Ovary (tissue), 3 donors: ENCODE results near the gene SH3PXD2A.

ENCODE experiments used
- EP300 ChIP-seq: sonication (generic); formaldehyde crosslinking; IDR thresholded peaks from one replicate; pipeline ENCODE4 v1.6.1; 2017; ENCODE audit warnings: antibody characterized with exemption
- POLR2A ChIP-seq: fragments of 450-650 bp; IDR thresholded peaks from one replicate; pipeline ENCODE4 v1.6.1; 2017; ENCODE audit warnings: antibody characterized with exemption, mild to moderate bottlenecking, moderate library complexity
- TF ChIP-seq, protein P1 (sequence below), 3 donors: fragments of 450-650 bp in 2 of 3; fragments of 200-600 bp in 1 of 3; IDR thresholded peaks; one replicate each; pipeline versions ENCODE4 v1.5.1 to v1.8.0; 2016 to 2022; ENCODE audit warnings: antibody characterized with exemption in 3 of 3, mild to moderate bottlenecking in 1 of 3
- donor health status: DM: no; HTN: no; CAD: no.

DNA sequence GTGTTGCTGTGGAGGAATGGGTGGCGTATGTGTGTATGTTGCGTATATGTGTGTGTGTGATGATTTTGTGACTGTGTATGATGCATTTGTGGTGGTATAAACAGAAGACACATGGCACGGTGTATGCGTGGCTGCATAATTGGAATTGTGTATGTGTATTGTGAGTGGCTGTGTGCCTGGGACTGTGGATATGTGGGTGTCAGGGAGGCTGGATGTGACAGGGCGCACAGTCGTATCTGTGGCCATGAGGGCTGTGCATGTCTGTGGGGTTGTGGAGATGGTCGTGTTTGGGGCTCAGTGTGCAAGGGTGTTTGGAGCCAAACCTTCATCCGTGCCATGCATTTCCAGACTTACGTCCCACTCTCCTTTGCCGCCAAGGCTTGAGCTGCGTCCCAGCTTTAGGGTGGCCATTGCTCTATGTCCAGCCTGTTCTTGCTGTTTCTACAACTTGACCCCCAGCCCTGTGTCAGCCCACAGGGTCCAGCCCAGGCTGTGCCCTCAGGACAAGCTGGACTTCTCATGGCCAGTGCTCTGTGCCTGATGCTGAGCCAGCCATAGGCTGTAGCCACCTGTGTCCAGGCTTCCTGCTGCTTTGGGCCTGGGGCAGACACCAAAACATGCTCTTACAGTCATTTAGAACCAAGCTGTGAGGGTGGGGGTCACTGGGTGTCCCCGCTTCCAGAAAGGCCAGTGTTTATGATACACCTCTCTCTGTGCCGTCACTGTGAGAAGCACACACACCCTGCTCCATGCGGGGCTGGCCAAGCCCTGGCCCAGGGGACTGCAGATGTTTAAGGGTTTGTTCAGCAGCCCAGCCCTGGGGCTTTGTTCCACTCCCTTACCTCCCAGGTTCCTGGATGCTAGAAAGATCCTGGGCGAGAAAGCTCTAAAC lies 234.2 kb downstream of the SH3PXD2A start:
- TF ChIP-seq POLR2A (no peak), EP300 (no peak)
- TF ChIP-seq, protein P1, sequence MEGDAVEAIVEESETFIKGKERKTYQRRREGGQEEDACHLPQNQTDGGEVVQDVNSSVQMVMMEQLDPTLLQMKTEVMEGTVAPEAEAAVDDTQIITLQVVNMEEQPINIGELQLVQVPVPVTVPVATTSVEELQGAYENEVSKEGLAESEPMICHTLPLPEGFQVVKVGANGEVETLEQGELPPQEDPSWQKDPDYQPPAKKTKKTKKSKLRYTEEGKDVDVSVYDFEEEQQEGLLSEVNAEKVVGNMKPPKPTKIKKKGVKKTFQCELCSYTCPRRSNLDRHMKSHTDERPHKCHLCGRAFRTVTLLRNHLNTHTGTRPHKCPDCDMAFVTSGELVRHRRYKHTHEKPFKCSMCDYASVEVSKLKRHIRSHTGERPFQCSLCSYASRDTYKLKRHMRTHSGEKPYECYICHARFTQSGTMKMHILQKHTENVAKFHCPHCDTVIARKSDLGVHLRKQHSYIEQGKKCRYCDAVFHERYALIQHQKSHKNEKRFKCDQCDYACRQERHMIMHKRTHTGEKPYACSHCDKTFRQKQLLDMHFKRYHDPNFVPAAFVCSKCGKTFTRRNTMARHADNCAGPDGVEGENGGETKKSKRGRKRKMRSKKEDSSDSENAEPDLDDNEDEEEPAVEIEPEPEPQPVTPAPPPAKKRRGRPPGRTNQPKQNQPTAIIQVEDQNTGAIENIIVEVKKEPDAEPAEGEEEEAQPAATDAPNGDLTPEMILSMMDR (IDR thresholded peaks at IDR 0.05), result no peak
